Stimulated activated CD4-positive, alpha-beta T cell treated with anti-CD3 and anti-CD28 coated beads, TNF-alpha, amount 100 ng/mL, for 48 hours (primary cell): ENCODE measurements around the gene STK11.
"Not testable (repeated sequence)": the region's sequence is repeated elsewhere in the genome, so short reads cannot be mapped to it uniquely, and the experiment has no call there.

Experiments used
- DNase-seq, 3 donors: peaks; one replicate each; pipeline ENCODE4 v3.0.0-alpha.2; 2020; ENCODE audit warnings: low read depth in 3 of 3

The STK11 gene

DNA sequence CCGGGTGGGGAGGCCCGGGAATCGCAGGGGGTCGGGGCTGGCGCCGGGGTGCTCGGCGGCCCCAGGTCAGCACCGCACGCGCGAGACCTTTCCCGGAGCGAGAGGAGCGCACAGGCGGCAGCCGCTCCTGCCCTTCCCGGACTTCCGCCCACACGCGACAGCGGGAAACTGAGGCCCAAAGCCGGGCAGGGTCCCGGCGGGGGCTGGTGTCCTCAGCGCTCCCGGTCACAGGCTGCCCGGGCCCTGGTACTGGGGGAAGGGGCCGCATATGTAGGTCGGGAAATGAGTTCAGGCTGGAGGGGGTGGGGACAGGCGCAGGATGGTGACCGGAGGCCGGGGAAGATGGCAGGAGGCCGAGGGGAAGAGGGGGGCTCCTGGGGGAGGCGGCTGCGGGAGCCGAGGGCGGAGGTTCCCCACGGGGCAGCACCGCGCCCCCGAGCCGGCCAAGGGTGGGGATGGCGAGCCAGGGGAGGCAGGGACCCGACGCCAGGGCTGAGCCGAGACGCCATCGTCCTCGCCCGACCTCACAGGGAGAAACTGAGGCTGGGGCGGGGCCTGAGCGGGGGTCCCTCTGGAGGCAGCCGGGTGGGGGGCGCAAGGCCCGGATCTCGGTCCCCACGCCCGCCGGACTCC is 31.6 kb downstream of the STK11 start:
- no peak for DNase-seq

DNA sequence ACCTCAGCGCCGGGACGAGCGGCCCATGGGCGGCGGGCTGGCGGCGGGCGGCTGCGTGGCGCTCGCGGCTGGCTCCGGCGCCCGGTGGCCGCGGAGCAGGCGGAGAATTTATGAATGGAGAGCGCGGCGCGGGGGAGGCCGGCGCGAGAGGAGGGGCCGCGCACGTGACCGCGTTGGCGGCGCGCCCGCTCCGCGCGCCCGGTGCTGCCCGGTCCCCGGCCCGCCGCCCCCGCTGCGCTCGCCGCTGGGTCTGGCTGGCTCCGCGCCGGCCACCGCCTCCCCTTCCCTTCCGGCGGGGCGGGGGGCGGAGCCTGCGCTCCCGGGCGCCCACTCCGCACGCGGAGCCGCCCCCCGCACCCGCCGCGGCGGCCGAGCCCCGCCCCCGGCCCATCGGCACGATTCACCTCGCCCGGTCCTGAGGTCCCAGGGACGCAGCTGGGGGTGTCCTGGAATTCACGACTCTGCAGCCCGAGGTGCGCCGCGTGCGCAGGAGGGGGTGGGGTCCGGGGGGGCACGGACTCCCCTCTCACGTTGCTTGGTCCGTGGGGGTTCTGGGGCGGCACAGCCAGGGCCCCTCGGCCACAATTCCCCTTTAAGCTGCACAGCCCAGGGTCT is 32.3 kb downstream of the STK11 start, which contains the start of gene CBARP:
CBARP (minus strand) TSS at position 252 of the 615 bp plus-strand sequence. CDS start 1,905 bp downstream, outside the sequence.
- DNase-seq, result no peak

GRCh38 chr19:1238369-1239303 is 33.1 kb downstream of the STK11 start:
- no peak for DNase-seq

- no peak for DNase-seq
These were observed 33.8 kb downstream of the STK11 start for GRCh38 chr19:1239420-1239795.

GRCh38 chr19:1239796-1240737 is 34.5 kb downstream of the STK11 start:
- peak; percentile 83 to 97 (median 89) for DNase-seq

DNA sequence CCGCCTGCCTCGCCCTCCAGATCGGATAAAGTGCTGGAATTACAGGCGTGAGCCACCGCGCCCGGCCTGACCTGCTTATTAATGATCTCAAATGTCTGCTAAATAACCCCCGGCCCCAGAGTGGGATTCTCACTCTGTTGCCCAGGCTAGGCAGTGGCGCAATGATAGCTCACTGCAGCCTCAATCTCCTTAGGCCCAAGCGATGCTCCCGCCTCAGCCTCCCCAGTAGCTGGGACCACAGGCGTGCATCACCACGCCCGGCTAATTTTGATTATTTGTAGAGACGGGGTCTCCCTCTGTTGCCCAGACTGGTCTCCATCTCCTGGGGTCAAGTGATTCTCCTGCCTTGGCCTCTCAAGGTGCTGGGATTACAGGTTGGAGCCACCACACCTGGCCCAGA is 35.3 kb downstream of the STK11 start:
- no peak for DNase-seq

DNA sequence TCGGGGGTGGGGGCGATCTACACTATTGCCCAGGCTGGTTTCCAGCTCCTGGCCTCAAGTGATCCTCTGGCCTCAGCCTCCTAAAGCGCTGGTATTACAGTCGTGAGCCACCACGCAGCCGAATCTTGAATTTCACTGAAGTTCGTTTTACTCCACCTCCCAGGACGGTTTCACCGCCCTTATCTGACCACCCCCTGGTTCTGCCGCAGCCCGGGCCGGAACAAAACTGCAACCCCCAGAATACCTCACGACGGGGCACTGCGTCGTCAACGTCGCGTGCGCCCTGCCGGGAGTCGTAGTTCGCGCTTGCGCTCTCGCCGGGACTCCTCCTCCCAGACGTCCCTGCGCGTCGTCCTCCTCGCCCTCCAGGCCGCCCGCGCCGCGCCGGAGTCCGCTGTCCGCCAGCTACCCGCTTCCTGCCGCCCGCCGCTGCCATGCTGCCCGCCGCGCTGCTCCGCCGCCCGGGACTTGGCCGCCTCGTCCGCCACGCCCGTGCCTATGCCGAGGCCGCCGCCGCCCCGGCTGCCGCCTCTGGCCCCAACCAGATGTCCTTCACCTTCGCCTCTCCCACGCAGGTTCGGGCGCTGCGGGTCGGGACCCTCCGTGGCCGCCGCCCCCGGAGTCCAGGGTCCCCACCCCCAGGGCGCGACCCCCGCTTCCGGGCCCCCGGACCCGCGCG is 36.0 kb downstream of the STK11 start, which contains the start of gene ATP5F1D:
ATP5F1D (plus strand) TSS at position 335 of the 679 bp plus-strand sequence; CDS start at position 435, 100 bp downstream.
- peak; percentile 87 to 98 (median 88) for DNase-seq

DNA sequence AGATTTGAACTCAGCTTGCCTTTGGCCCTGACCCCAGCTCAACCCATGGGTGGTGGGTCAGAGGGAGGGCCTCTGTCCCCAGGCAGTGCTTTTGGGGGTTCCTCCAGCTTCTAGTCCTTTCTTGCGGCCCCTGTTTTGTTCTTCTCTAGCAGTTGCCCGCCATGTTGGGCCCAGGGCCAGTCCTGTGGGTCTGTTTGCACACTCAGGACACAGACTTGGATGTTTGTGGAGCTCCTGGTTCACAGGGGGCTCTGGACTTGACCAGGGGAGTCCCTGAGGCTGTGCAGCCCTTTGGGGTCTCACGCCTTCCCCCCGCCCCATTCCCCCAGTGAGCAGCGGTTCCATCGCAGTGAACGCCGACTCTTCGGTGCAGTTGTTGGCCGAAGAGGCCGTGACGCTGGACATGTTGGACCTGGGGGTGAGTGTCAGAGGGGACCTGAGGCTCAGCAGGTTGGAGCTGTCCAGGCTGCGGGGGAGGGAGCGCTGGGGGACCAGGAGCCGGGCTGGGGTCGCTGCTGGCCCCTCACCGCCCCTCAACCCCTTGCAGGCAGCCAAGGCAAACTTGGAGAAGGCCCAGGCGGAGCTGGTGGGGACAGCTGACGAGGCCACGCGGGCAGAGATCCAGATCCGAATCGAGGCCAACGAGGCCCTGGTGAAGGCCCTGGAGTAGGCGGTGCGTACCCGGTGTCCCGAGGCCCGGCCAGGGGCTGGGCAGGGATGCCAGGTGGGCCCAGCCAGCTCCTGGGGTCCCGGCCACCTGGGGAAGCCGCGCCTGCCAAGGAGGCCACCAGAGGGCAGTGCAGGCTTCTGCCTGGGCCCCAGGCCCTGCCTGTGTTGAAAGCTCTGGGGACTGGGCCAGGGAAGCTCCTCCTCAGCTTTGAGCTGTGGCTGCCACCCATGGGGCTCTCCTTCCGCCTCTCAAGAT is 38.5 kb downstream of the STK11 start:
- DNase-seq, result peak; percentile 66 to 90 (median 75)

- DNase-seq, result no peak
These were observed 39.3 kb downstream of the STK11 start for GRCh38 chr19:1244693-1245451.

DNA sequence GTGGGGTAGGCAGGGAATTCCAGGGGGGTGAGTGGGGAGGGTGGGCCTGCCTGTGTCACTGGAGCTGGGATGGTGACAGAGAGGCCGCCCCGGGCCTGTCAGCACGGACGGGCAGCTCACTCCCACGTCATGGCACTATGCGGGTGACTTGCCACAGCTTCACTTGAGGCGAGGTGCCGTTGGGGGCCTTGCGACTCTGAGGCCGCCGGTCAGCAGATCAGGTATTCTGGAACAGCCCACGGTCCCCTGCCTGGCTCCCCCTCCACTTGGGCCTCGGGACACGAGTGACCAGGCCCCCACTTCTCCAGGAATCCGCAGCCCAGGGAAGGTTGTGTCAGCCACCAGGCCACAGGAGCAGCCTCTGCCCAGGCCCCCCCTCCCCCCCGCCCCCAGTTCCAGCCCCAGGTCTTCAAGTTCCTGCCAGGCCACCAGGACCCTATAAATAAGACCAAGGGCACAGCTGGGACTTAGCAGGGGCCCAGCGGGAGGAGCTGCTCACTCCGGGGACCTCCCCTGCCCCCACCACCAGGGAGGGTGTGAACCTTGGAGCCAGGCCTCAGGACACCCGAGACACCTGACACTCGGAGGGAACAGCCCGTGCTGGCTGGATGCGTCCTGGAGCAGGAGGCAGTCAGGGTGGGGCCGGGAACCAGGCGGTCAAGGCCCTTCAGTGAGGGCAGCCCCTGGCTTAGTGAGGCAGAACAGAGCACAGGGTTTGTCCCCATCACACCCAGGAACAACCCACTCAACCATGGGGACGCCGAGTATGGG is 40.1 kb downstream of the STK11 start:
- DNase-seq, result no peak

DNA sequence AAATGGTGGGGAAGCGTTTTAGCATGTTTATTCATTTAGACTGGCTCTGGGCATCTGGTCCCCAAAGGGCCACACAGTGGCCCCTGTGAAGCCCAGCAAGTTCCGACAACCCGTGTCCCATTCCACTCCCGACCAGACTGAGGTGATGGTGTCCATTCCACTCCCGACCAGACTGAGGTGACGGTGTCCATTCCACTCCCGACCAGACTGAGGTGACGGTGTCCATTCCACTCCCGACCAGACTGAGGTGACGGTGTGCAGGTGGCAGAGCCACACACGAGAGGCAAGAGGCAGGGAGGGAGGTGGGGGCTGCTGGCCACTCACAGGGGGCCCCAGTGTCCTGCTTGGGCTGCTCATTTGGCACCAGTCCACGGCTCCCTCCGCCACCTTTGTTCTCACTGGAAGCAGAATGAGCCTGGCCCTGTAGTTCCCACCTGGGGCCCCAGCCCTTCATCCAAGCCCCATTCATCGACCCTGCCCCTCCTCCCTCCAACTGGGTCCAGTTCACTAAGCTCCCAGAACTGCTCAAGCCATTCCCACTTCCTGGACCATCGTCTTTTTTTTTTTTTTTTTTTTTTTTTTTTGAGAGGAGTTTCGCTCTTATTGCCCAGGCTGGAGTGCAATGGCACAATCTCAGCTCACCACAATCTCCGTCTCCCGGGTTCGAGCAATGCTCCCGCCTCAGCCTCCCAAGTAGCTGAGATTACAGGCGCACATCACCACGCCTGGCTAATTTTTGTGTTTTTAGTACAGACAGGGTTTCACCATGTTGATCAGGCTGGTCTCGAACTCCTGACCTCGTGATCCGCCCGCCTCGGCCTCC is 40.9 kb downstream of the STK11 start:
- DNase-seq, result not testable (repeated sequence)

DNA sequence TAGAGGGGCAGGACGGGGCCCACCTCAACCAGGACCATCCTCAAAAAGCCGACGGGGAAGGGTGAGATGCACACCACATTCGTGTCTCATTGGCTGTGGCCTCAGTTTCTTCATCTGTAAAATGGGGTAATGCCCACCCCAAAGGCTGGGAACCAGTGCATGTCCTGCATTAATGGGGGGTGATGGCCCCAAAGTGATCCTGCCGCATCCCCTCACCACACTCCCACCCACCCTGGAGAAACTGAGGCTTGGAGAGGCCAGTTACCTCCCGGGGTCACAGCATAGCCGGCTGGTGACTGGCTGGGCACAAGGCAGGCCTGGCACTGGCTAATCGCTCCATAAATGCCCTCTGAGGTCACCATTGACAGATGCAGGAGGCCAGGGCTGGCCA is 42.2 kb downstream of the STK11 start:
- no peak for DNase-seq

- peak in 1 of 3 donors; percentile 71 for DNase-seq
These were observed 42.7 kb downstream of the STK11 start, which contains the start of gene MIDN for GRCh38 chr19:1248139-1248785. TSS of gene MIDN (plus strand) at chr19:1248583. CDS start at chr19:1250297, 1,714 bp downstream.

GRCh38 chr19:1248786-1249297 is 43.3 kb downstream of the STK11 start:
- peak; percentile 58 to 74 (median 69) for DNase-seq

DNA sequence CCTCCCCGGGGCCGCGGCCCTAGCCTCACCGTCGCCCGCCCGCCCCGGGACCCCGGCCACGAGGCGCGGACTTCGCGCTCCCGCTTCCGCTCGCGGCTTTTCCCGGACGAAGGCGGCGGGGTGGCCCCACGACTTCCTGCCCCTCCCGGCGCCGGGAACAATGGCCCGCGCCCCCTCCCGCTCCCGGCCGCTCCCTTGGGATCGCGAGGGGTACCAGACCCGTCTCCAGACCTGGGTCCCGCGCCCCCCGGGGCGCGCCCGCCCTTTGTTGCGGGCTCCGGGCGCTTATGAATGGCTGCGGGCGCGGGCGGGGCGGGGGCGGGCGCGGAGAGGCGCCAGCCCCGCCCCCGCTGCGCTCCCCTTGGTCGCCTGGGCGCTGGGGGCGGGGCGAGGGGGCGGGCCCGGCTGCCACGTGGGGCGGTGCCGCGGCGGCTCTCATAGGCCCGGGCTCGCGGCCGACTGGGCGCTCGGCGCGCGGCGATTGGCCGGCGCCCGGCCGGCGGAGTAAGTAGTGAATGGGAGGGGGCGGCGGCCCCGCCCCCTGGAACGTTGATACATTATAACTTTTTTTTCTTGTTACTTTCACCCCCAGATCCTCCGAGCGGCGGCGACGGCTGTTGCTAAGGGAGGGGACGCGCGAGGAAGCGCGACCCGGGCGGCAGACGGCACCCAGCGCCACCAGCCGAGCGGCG is 43.9 kb downstream of the STK11 start:
- DNase-seq, result peak; percentile 90 to 92 (median 92)
